ENCODE results near the gene PARP16. TPM values are rescaled to one million over a fixed set of nuclear protein-coding genes. Genes with fewer than 3 reads are reported as not detected.
A peak's percentile ranks its signal among the peaks of the same experiment; 100 is the strongest.

The PARP16 gene
- total RNA-seq, 4 donors from 2014 or later = 5.6 to 11.0 (median 7.5) TPM

DNA sequence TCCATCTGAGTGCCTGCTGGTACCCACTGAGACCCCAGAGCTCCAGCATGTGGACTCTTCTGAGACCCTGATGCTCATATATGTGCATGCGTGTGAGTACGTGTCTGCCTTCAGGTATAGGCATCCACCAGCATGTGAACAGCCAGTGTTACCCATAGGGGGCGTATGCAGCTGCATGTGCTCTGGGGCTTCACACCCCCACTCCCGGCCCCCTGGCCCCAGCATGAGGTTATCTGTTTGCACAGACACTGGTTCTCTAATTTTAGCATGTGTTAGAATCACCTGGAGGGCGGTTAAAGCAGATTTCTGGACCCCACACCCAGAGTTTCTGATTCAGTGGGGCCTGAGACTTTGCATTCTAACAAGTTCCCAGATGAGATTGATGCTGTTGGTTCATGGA is 74.6 kb downstream of the PARP16 start:
- TF ChIP-seq, protein P1, sequence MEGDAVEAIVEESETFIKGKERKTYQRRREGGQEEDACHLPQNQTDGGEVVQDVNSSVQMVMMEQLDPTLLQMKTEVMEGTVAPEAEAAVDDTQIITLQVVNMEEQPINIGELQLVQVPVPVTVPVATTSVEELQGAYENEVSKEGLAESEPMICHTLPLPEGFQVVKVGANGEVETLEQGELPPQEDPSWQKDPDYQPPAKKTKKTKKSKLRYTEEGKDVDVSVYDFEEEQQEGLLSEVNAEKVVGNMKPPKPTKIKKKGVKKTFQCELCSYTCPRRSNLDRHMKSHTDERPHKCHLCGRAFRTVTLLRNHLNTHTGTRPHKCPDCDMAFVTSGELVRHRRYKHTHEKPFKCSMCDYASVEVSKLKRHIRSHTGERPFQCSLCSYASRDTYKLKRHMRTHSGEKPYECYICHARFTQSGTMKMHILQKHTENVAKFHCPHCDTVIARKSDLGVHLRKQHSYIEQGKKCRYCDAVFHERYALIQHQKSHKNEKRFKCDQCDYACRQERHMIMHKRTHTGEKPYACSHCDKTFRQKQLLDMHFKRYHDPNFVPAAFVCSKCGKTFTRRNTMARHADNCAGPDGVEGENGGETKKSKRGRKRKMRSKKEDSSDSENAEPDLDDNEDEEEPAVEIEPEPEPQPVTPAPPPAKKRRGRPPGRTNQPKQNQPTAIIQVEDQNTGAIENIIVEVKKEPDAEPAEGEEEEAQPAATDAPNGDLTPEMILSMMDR (IDR thresholded peaks at IDR 0.05) = no peak
- DNase-seq (ENCODE audit: low spot score) (no peak), ATAC-seq (ENCODE audit: low FRiP score) (no peak)

DNA sequence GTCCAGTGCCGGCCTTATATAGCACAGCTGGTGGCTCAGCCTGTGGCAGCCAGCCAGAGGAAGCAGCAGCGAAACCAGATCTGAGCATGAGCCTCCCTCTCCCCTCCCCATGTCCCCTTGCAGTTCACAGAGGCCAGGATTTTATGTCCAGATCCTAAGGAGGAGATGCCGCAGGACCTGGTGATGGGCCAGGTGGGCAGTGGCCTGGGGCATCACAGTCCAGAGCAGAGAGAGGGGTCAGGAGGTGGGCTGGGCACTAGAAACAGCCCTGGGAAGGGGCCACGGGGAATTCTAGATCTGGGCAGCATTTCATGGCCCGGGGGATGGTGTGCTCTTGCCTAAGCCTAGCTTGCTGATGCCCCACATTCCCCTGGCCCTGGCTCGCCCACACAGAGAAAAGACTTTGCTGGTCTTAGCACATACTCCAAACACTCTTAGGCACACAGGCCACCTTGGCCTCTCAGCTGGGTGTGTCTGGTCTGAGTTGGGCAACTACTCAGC is 75.2 kb downstream of the PARP16 start:
- TF ChIP-seq, protein P1 (IDR thresholded peaks at IDR 0.05) = no peak
- DNase-seq (ENCODE audit: low spot score) (no peak), ATAC-seq (ENCODE audit: low FRiP score) (no peak)

DNA sequence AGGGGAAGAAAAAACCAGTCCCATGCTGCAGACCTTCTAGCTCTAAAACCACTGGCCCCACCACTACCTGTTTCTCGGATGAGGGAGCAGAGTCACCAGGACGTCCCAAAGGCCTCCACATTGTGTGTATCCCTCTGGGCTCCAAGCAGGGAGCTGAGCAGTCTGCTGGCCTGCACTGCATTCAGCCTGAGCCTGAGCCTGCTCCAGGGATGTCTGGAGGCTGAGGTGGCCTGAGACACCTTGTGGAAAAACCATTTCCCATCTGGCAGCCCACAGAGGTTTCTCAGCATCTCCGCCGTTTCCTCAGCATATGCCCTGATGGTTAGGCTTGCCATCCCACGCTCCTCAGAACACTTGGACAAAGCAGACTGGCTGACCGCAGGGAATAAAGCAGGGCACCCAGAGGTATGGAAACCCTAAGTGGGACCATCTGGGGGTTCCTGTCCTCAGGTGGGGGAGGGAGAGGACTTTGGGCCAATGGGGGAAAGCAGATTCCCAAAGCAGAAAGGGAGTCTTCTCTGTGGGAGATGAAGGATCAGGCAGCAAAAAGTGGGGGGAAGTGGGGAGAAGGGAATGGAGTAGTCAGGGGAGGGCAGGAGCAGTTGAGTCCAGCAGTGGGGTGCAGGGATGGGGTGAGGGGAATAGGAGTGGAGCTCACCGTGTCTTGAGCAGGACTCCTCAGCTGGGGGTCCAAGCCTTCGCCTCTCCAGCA is 75.8 kb downstream of the PARP16 start, which contains the start of gene CILP:
TSS of gene CILP (minus strand) at position 704 of the 712 bp plus-strand sequence. CDS start 1,718 bp downstream, outside the sequence.
- TF ChIP-seq, protein P1 (IDR thresholded peaks at IDR 0.05) = no peak
- ATAC-seq (ENCODE audit: low FRiP score) (no peak), DNase-seq (ENCODE audit: low spot score) (no peak)

DNA sequence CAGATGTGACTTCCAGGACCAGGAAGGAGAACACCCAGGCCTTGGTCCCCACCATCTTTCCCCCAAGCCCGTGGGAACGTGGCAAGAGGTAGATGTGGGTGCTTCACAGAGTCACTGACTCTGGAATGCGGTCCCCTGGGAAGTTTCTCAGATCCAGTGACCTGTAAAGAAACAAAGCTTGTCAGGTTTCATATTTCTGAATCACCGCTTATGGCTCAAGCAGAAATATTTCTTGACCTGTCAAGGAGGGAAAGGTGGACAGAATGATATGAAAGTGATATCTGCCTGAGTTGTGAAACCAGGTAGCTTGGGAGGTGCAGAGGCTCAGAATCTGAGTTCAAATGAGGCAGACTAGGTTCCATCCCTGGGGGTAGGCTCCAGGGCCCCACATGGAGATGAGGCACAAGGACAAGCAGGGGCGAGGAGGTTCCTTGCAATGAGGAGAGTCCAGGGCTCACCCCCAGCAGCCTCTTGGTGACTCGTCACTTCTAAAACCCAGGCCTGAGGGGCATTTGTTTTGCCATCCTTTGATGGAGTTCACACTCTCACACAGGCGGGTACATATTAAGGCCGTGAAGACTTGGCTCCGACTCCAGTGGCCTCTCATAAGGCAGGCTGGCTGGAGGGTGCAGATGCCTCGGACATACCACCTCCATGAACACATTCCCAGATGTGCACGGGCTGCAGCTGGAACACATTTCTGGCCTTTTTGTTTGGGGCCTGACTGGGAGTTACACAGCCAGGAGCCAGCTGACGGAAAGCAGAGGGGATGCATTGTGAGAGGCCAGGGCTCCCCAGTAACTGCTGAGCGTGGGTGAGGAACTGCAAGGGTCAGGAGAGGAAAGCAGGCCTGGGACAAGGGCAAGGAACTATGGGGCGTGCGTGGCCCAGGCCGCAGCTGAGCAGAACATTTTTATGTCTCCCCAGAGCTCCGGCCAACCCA is 76.7 kb downstream of the PARP16 start:
- TF ChIP-seq, protein P1 (IDR thresholded peaks at IDR 0.05) = no peak
- DNase-seq (ENCODE audit: low spot score) (no peak), ATAC-seq (ENCODE audit: low FRiP score) (no peak)

DNA sequence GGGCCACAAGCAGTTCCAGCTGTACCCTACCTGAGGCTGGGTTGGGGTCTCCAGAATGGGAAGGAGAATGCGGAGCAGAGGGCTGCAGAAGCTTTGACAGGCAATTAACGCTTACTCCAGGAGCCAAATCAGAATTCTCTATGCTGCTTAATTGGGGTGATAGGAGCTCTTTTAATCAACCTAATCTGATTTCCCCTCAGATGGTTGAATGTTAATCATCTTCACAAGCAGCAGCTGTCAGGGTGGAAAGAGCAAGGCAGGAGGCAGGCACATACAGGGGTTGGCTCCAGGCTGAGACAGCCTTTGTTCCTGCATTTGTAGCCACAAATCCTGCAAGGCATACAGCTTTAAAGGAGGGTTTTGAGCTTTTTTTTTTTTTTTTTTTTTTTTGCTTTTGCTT is 78.0 kb downstream of the PARP16 start:
- ATAC-seq (ENCODE audit: low FRiP score) (no peak), DNase-seq (ENCODE audit: low spot score) (no peak)
- TF ChIP-seq, protein P1 (IDR thresholded peaks at IDR 0.05) = no peak

Small RNA genes lying within 50 kb of the gene (small RNA-seq; reads per million reads assigned to genes)
- not detected for gene AC068213.1
- 8,256 reads per million, percentile 100 among the genes with 10 or more reads in this experiment for gene RNU5A-1
- 1,203 reads per million, percentile 99 among the genes with 10 or more reads in this experiment for gene RNU5B-1
- not detected for gene RNU6-686P
- not detected for gene SNORA24B

Other genes with a start within 250 kb of the PARP16 start
- gene SLC51B, start 241.5 kb downstream of the PARP16 start, total RNA-seq = not detected
- 10 to 100 TPM in 1 of 4 donors, 1 to 10 TPM in 3; 4.6 to 50.0 (median 7.6) TPM for gene RASL12, start 218.9 kb downstream of the PARP16 start, total RNA-seq
- not detected for gene KBTBD13, start 210.1 kb downstream of the PARP16 start, total RNA-seq
- 1 to 10 TPM; 2.9 to 5.6 (median 4.6) TPM for gene UBAP1L, start 171.7 kb downstream of the PARP16 start, total RNA-seq
- 10 to 100 TPM; 14.8 to 20.3 (median 17.3) TPM for gene PDCD7, start 153.1 kb downstream of the PARP16 start, total RNA-seq
- 10 to 100 TPM; 30.2 to 58.8 (median 37.7) TPM for gene CLPX, start 101.5 kb downstream of the PARP16 start, total RNA-seq
- 100 to 1,000 TPM in 2 of 4 donors, 10 to 100 TPM in 2; 27.2 to 434 (median 75.3) TPM for gene CILP, start 75.4 kb downstream of the PARP16 start, total RNA-seq
- not detected for gene RNU5A-1, start 9.2 kb upstream of the PARP16 start, total RNA-seq
- gene RNU5B-1, start 17.8 kb upstream of the PARP16 start, total RNA-seq = not detected
- gene IGDCC3, start 91.1 kb upstream of the PARP16 start, total RNA-seq = not detected
- gene IGDCC4, start 136.1 kb upstream of the PARP16 start, total RNA-seq = 10 to 100 TPM in 1 of 4 donors, 1 to 10 TPM in 1, under 1 TPM in 2; 0.25 to 11.3 (median 1.1) TPM
- 10 to 100 TPM; 25.1 to 53.3 (median 29.6) TPM for gene DPP8, start 230.8 kb upstream of the PARP16 start, total RNA-seq
- 10 to 100 TPM; 31.3 to 50.9 (median 36.9) TPM for gene HACD3, start 243.6 kb upstream of the PARP16 start, total RNA-seq

Data from omental fat pad (tissue), 4 donors.